ENCODE data around the gene RPS24.

The RPS24 gene

GRCh38 chr10:78010278-78010677, 23.4 kb upstream of the RPS24 start:
- DNase-seq (ENCODE audit: low spot score), result no peak
- TF ChIP-seq CTCF (conservative IDR thresholded peaks at IDR 0.05; ENCODE audit: low read depth), result no peak
- H3K27ac ChIP-seq, result no peak overlapping the region
- POLR2A ChIA-PET (ENCODE audit: low non-redundant PET), result interaction anchor here (0.7 kb wide), 1 partner anchor 10 kb away, joined by 5 read pairs; no protein-coding TSS in a partner anchor
- CTCF ChIA-PET, result interaction anchor here (0.5 to 0.6 kb wide), 2 partner anchors 32 to 87 kb away, joined by 3 read pairs; no protein-coding TSS in a partner anchor

- no peak for DNase-seq (ENCODE audit: low spot score)
- TF ChIP-seq CTCF (conservative IDR thresholded peaks at IDR 0.05; ENCODE audit: low read depth), result no peak
- no peak overlapping the region for H3K27ac ChIP-seq
- POLR2A ChIA-PET (ENCODE audit: low non-redundant PET), result no interaction called here
- CTCF ChIA-PET, result no interaction called here
Measured at GRCh38 chr10:78011065-78011464, 22.6 kb upstream of the RPS24 start.

- POLR2A ChIA-PET (ENCODE audit: low non-redundant PET), result no interaction called here
- no peak overlapping the region for H3K27ac ChIP-seq
- DNase-seq (ENCODE audit: low spot score), result no peak
- CTCF ChIA-PET, result no interaction called here
- TF ChIP-seq CTCF (conservative IDR thresholded peaks at IDR 0.05; ENCODE audit: low read depth), result no peak
Measured at GRCh38 chr10:78013564-78013963, 20.1 kb upstream of the RPS24 start.

DNA sequence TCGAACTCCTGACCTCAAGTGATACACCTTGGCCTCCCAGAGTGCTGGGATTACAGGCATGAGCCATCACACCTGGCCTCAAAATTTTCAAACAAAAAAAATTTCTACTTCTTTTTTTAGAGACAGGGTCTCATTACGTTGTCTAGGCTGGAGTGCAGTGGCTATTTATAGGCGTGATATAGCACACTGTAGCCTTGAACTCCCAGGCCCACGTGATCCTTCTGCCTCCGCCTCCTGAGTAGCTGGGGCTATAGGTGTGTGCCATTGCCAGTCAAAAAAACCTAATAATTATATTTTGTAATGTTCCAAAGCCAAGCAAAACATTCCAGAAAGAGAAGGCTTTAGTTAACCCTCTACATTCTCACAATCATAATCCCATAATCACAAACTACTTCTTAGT, 18.1 kb upstream of the RPS24 start:
- POLR2A ChIA-PET (ENCODE audit: low non-redundant PET), result no interaction called here
- DNase-seq (ENCODE audit: low spot score), result no peak
- CTCF ChIA-PET, result interaction anchor here (0.7 kb wide), 1 partner anchor 23 kb away, joined by 4 read pairs; no protein-coding TSS in a partner anchor
- no peak overlapping the region for H3K27ac ChIP-seq
- TF ChIP-seq CTCF (conservative IDR thresholded peaks at IDR 0.05; ENCODE audit: low read depth), result no peak

GRCh38 chr10:78017856-78018255, 15.8 kb upstream of the RPS24 start:
- no peak overlapping the region for H3K27ac ChIP-seq
- DNase-seq (ENCODE audit: low spot score), result no peak
- ChIA-PET POLR2A (ENCODE audit: low non-redundant PET) (no interaction called here), CTCF (interaction anchor here (0.6 kb wide), 1 partner anchor 589 kb away, joined by 3 read pairs; no protein-coding TSS in a partner anchor)
- no peak for TF ChIP-seq CTCF (conservative IDR thresholded peaks at IDR 0.05; ENCODE audit: low read depth)

- no peak overlapping the region for H3K27ac ChIP-seq
- ChIA-PET CTCF (no interaction called here), POLR2A (ENCODE audit: low non-redundant PET) (no interaction called here)
- DNase-seq (ENCODE audit: low spot score), result no peak
- no peak for TF ChIP-seq CTCF (conservative IDR thresholded peaks at IDR 0.05; ENCODE audit: low read depth)
Measured at GRCh38 chr10:78019264-78019663, 14.4 kb upstream of the RPS24 start.

GRCh38 chr10:78021201-78021600, 12.5 kb upstream of the RPS24 start:
- CTCF ChIA-PET, result interaction anchor here (0.8 kb wide), 1 partner anchor 17 kb away, joined by 9 read pairs; no protein-coding TSS in a partner anchor
- no peak overlapping the region for H3K27ac ChIP-seq
- no peak for DNase-seq (ENCODE audit: low spot score)
- POLR2A ChIA-PET (ENCODE audit: low non-redundant PET), result no interaction called here
- no peak for TF ChIP-seq CTCF (conservative IDR thresholded peaks at IDR 0.05; ENCODE audit: low read depth)

Measured in RWPE1 (cell line).